Esophagus muscularis mucosa (tissue), 4 donors: ENCODE data around the gene KIF3B. TPM values are rescaled to one million over a fixed set of nuclear protein-coding genes. Genes with fewer than 3 reads are reported as not detected.
"Not testable (repeated sequence)": the region's sequence is repeated elsewhere in the genome, so short reads cannot be mapped to it uniquely, and the experiment has no call there.

Experiments used
- DNase-seq: peaks from one replicate; pipeline ENCODE4 v3.0.0-alpha.2; 2017; ENCODE audit errors: extremely low spot score
- H3K27ac ChIP-seq, 4 donors: fragments of 200-600 bp; sonication (generic); replicated peaks in 1 of 4; 1 replicate in 3 of 4; 2 replicates in 1 of 4; pipeline ENCODE4 v1.5.1; 2016 to 2019; ENCODE audit warnings: mild to moderate bottlenecking in 1 of 4
- H3K27me3 ChIP-seq, 4 donors: fragments of 200-600 bp; sonication (generic); one replicate each; pipeline versions ENCODE4 v1.5.1 to v1.6.0; 2016 to 2019
- H3K36me3 ChIP-seq, 4 donors: fragments of 200-600 bp; sonication (generic); one replicate each; pipeline ENCODE4 v1.5.1; 2016 to 2019
- H3K4me1 ChIP-seq, 4 donors: fragments of 200-600 bp; sonication (generic); one replicate each; pipeline ENCODE4 v1.5.1; 2016 to 2019
- H3K4me3 ChIP-seq, 4 donors: fragments of 200-600 bp; sonication (generic); 1 replicate in 2 of 4; 2 replicates in 2 of 4; pipeline ENCODE4 v1.5.1; 2016 to 2019; ENCODE audit warnings: mild to moderate bottlenecking in 4 of 4, moderate library complexity in 1 of 4
- H3K9me3 ChIP-seq, 4 donors: fragments of 200-600 bp; sonication (generic); 1 replicate in 3 of 4; 2 replicates in 1 of 4; pipeline ENCODE4 v1.5.1; 2016 to 2019
- EP300 ChIP-seq: sonication (generic); formaldehyde crosslinking; IDR thresholded peaks from one replicate; pipeline ENCODE4 v1.6.1; 2017; ENCODE audit warnings: antibody characterized with exemption
- POLR2A ChIP-seq: fragments of 450-650 bp; IDR thresholded peaks from one replicate; pipeline ENCODE4 v1.6.1; 2017; ENCODE audit warnings: antibody characterized with exemption, moderate library complexity, mild to moderate bottlenecking, low read depth
- POLR2AphosphoS5 ChIP-seq, 2 donors: sonication (generic); formaldehyde crosslinking; IDR thresholded peaks; one replicate each; pipeline ENCODE4 v1.6.1; 2017; ENCODE audit warnings: antibody characterized with exemption in 2 of 2
- WGBS: methylation state at CpG from one replicate; pipeline ENCODE4 v1.1.5; 2018; 5-methylcytosine and 5-hydroxymethylcytosine counted together
- intact Hi-C: fragments of 100-400 bp; cut with DNase I; formaldehyde crosslinking; loops from one replicate; pipeline ENCODE4 v1.15.1; 2023
- total RNA-seq, 4 donors: library from RNA; depleted of rRNA; stranded (reverse); fragments of >200 nt; gene quantifications; one replicate each; pipeline versions ENCODE4 v1.1.0 to v1.2.1, GENCODE V29; 2016
- TF ChIP-seq, protein P1 (sequence below), 3 experiments: fragments of 200-600 bp in 2 of 3; fragments of 450-650 bp in 1 of 3; sonication (generic) in 2 of 3; IDR thresholded peaks; one replicate each; pipeline ENCODE4 v1.5.1; 2017 to 2019; ENCODE audit warnings: antibody characterized with exemption in 3 of 3, mild to moderate bottlenecking in 2 of 3, moderate library complexity in 1 of 3

KIF3B gene
- total RNA-seq, 4 donors from 2014 or later, result 20.7 to 28.3 (median 23.5) TPM

DNA sequence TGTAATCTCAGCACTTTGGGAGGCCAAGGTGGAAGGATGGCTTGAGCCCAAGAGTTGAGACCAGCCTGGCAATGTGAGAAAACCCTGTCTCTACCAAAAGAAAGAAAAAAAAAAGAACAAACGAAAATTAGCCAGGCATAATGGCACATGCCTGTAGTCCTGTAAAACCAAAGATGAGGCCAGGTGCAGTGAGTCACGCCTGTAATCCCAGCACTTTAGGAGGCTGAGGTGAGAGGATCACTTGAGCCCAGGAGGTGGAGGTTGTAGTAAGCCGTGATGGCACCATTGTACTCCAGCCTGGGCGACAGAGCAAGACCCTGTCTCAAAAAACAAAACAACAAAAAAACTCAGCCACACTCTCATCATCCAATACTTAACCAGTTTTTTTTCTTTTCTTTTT, 32.5 kb upstream of the KIF3B start:
- H3K36me3 ChIP-seq, result no peaks in the 10 kb centered on the region
- WGBS, result 88% methylated on average over 4 of the region's 4 CpGs
- intact Hi-C loops, result no loop called here
- DNase-seq, result no peak
- H3K27ac ChIP-seq, result no peak overlapping the region
- no peaks in the 10 kb centered on the region for H3K9me3 ChIP-seq
- no peaks in the 10 kb centered on the region for H3K27me3 ChIP-seq
- no peaks in the 10 kb centered on the region for H3K4me1 ChIP-seq
- no peak overlapping the region for H3K4me3 ChIP-seq
- TF ChIP-seq POLR2AphosphoS5 (IDR thresholded peaks at IDR 0.05), result no peak
- TF ChIP-seq EP300, result no peak
- TF ChIP-seq, protein P1, sequence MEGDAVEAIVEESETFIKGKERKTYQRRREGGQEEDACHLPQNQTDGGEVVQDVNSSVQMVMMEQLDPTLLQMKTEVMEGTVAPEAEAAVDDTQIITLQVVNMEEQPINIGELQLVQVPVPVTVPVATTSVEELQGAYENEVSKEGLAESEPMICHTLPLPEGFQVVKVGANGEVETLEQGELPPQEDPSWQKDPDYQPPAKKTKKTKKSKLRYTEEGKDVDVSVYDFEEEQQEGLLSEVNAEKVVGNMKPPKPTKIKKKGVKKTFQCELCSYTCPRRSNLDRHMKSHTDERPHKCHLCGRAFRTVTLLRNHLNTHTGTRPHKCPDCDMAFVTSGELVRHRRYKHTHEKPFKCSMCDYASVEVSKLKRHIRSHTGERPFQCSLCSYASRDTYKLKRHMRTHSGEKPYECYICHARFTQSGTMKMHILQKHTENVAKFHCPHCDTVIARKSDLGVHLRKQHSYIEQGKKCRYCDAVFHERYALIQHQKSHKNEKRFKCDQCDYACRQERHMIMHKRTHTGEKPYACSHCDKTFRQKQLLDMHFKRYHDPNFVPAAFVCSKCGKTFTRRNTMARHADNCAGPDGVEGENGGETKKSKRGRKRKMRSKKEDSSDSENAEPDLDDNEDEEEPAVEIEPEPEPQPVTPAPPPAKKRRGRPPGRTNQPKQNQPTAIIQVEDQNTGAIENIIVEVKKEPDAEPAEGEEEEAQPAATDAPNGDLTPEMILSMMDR (IDR thresholded peaks at IDR 0.05), result no peak
- no peak for TF ChIP-seq POLR2A

- H3K4me1 ChIP-seq, DNase-seq, H3K27me3 ChIP-seq, H3K27ac ChIP-seq, H3K9me3 ChIP-seq, H3K4me3 ChIP-seq, H3K36me3 ChIP-seq, intact Hi-C loops: not testable (repeated sequence)
- 90% methylated on average over 5 of the region's 5 CpGs for WGBS
Observed at GRCh38 chr20:32246208-32246607, 31.2 kb upstream of the KIF3B start.

- Histone ChIP-seq H3K9me3 (no peaks in the 10 kb centered on the region), H3K27ac (no peak overlapping the region), H3K36me3 (no peaks in the 10 kb centered on the region), H3K4me1 (no peaks in the 10 kb centered on the region), H3K4me3 (no peak overlapping the region), H3K27me3 (no peaks in the 10 kb centered on the region)
- TF ChIP-seq, protein P1 (IDR thresholded peaks at IDR 0.05), result no peak
- TF ChIP-seq EP300 (no peak), POLR2A (no peak), POLR2AphosphoS5 (IDR thresholded peaks at IDR 0.05) (no peak)
- DNase-seq, result no peak
- intact Hi-C loops, result no loop called here
- WGBS, result 84% methylated on average over 5 of the region's 5 CpGs
Observed at GRCh38 chr20:32248043-32248442, 29.4 kb upstream of the KIF3B start.

GRCh38 chr20:32249030-32249738, 28.3 kb upstream of the KIF3B start:
- no peaks in the 10 kb centered on the region for H3K27me3 ChIP-seq
- no peak overlapping the region for H3K4me3 ChIP-seq
- H3K36me3 ChIP-seq, result no peaks in the 10 kb centered on the region
- no peak for DNase-seq
- 82% methylated on average over 9 of the region's 9 CpGs for WGBS
- intact Hi-C loops, result no loop called here
- H3K27ac ChIP-seq, result no peak overlapping the region
- TF ChIP-seq POLR2AphosphoS5 (IDR thresholded peaks at IDR 0.05) (no peak), EP300 (no peak), POLR2A (no peak)
- TF ChIP-seq, protein P1 (IDR thresholded peaks at IDR 0.05), result no peak
- H3K9me3 ChIP-seq, result no peaks in the 10 kb centered on the region
- H3K4me1 ChIP-seq, result no peaks in the 10 kb centered on the region

GRCh38 chr20:32251470-32251869, 26.0 kb upstream of the KIF3B start:
- TF ChIP-seq, protein P1 (IDR thresholded peaks at IDR 0.05), result no peak
- TF ChIP-seq POLR2AphosphoS5 (IDR thresholded peaks at IDR 0.05) (no peak), EP300 (no peak)
- Histone ChIP-seq H3K4me3 (no peak overlapping the region), H3K9me3 (no peaks in the 10 kb centered on the region), H3K27ac (no peak overlapping the region), H3K4me1 (no peaks in the 10 kb centered on the region), H3K27me3 (no peaks in the 10 kb centered on the region), H3K36me3 (no peaks in the 10 kb centered on the region)
- intact Hi-C loops, result no loop called here
- no peak for DNase-seq
- WGBS, result 75% methylated on average over 3 of the region's 3 CpGs
